ENCODE results near the gene GPR162. TPM values are rescaled to one million over a fixed set of nuclear protein-coding genes. Genes with fewer than 3 reads are reported as not detected.

GPR162 gene
- total RNA-seq, 1 experiment from 2014 or later = 2.3 TPM

- ChIA-PET POLR2A (no interaction called here), RAD21 (ENCODE audit: low non-redundant PET in 1 of 2, low total read pairs in 2 of 2, uncharacterized antibody in 2 of 2, unreplicated experiment in 2 of 2) (no interaction called here), CTCF (no interaction called here)
- Histone ChIP-seq H3K27ac (ENCODE audit: low read depth, low read length) (no peak overlapping the region), H3K9me2 (ENCODE audit: insufficient read depth) (no peaks in the 10 kb centered on the region), H3K4me2 (ENCODE audit: low read length) (no peak overlapping the region), H3K4me3 (replicated peaks in 1 of 2; ENCODE audit: low read depth in 1 of 2, low read length in 2 of 2) (no peak overlapping the region), H3K79me2 (ENCODE audit: insufficient read depth, low read length) (no peaks in the 10 kb centered on the region), H4K20me1 (ENCODE audit: insufficient read depth) (no peaks in the 10 kb centered on the region), H3K4me1 (ENCODE audit: control insufficient read depth in 1 of 2, insufficient read depth in 2 of 2, low read length in 2 of 2) (no peaks in the 10 kb centered on the region), H3K9me3 (ENCODE audit: control insufficient read depth in 1 of 2, insufficient read depth in 1 of 2, low read depth in 1 of 2, low read length in 2 of 2) (no peaks in the 10 kb centered on the region), H3K9ac (ENCODE audit: low read length) (no peak overlapping the region), H3K36me3 (ENCODE audit: control insufficient read depth in 1 of 2, insufficient read depth in 2 of 2, low read length in 2 of 2) (no peaks in the 10 kb centered on the region), H3K27me3 (ENCODE audit: insufficient read depth, low read length) (no peaks in the 10 kb centered on the region), H2AFZ (ENCODE audit: low read depth, low read length, poor library complexity, severe bottlenecking) (no peak overlapping the region)
- TF ChIP-seq POLR2A (IDR thresholded peaks at IDR 0.05; ENCODE audit: borderline replicate concordance, extremely low read depth, insufficient read depth, insufficient read length) (no peak), SRF (IDR thresholded peaks at IDR 0.05; ENCODE audit: low read depth) (no peak), YY1 (IDR thresholded peaks at IDR 0.05; ENCODE audit: extremely low read depth, insufficient replicate concordance, low read depth, low read length) (no peak), JUND (IDR thresholded peaks at IDR 0.05) (no peak), EZH2 (IDR thresholded peaks at IDR 0.05) (no peak), ZFX (IDR thresholded peaks at IDR 0.05) (no peak), ATF3 (IDR thresholded peaks at IDR 0.05) (no peak), ZNF274 (IDR thresholded peaks at IDR 0.05; ENCODE audit: low read depth, low read length) (no peak), CTCF (IDR thresholded peaks at IDR 0.05 in 2 of 3, conservative IDR thresholded peaks at IDR 0.05 in 1 of 3; ENCODE audit: borderline replicate concordance in 1 of 3, insufficient read depth in 1 of 3, low read depth in 2 of 3, low read length in 2 of 3) (no peak), REST (IDR thresholded peaks at IDR 0.05; ENCODE audit: low read depth) (no peak), ELF1 (IDR thresholded peaks at IDR 0.05; ENCODE audit: borderline replicate concordance, low read depth) (no peak), TCF7L2 (IDR thresholded peaks at IDR 0.05; ENCODE audit: borderline replicate concordance, extremely low read depth, insufficient read depth, insufficient read length) (no peak)
- no peak for DNase-seq (ENCODE audit: low read depth, low spot score)
- no peak for ATAC-seq
- intact Hi-C loops (cut with micrococcal nuclease) = no loop called here
- BruUV-seq (replicated peaks) = no TSS peak
Observed at GRCh38 chr12:6791931-6792520, 29.6 kb upstream of the GPR162 start.

Measured in HCT116 (cell line).